GM12878 (cell line): ENCODE data around the gene SPATA25. TPM values are rescaled to one million over a fixed set of nuclear protein-coding genes. Genes with fewer than 3 reads are reported as not detected.

ENCODE experiments used
- ATAC-seq: fragments of 200-7000 bp; cut with Tn5 transposase; 3 replicates; pipeline ENCODE4 v1.9.1; 2020; ENCODE audit warnings: mild to moderate bottlenecking, moderate library complexity
- BruUV-seq: library from RNA; stranded (reverse); fragments of 400-500 nt; replicated peaks from 2 replicates; lab custom pipeline; 2021; lab: Mats Ljungman, UMichigan
- CTCF ChIA-PET: fragments of 300-600 bp; sonication (Branson Sonifier 250); formaldehyde crosslinking; extraction: SDS; loops from one replicate; lab custom pipeline; 2021; ENCODE audit warnings: inconsistent platforms; lab: Yijun Ruan, JAX
- POLR2A ChIA-PET: fragments of 350-600 bp; formaldehyde crosslinking; extraction: SDS; loops from one replicate; lab custom pipeline; 2021; ENCODE audit warnings: inconsistent platforms; lab: Charles Lee
- RAD21 ChIA-PET: fragments of 300-600 bp; sonication (Branson Sonifier 250); formaldehyde crosslinking; loops from one replicate; lab custom pipeline; 2023; ENCODE audit warnings: antibody characterized with exemption; ENCODE audit not compliant: unreplicated experiment; lab: Charles Lee
- SMC1A ChIA-PET: fragments of 300-600 bp; sonication (Branson Sonifier 250); formaldehyde crosslinking; loops from one replicate; lab custom pipeline; 2023; ENCODE audit not compliant: unreplicated experiment, uncharacterized antibody; lab: Charles Lee
- DNase-seq: peaks from one replicate; pipeline ENCODE4 v3.0.0-alpha.2; 2011; ENCODE audit warnings: low read depth, low spot score
- FAIRE-seq: peaks from 3 replicates; lab custom pipeline; 2011; peaks lifted over from hg19 to GRCh38; lab: Jason Lieb, UNC
- H2AFZ ChIP-seq: 2 replicates; pipeline ENCODE4 v1.6.0; 2011; ENCODE audit warnings: low read depth, low read length, control low read depth; ENCODE audit not compliant: control insufficient read depth
- H3K27ac ChIP-seq: 2 replicates; pipeline ENCODE4 v1.5.1; 2011; ENCODE audit warnings: control low read depth; ENCODE audit not compliant: control insufficient read depth, insufficient read depth
- H3K27me3 ChIP-seq, 2 experiments: replicated peaks in 1 of 2; 2 replicates each; pipeline versions ENCODE4 v1.6.0 to v1.6.1; 2011; ENCODE audit warnings: low read length in 1 of 2; ENCODE audit not compliant: control insufficient read depth in 2 of 2, insufficient read depth in 2 of 2
- H3K36me3 ChIP-seq, 2 experiments: 2 replicates each; pipeline ENCODE4 v1.5.1; 2011; ENCODE audit warnings: low read length in 1 of 2; ENCODE audit not compliant: control insufficient read depth in 2 of 2, insufficient read depth in 2 of 2
- H3K4me1 ChIP-seq: 2 replicates; pipeline ENCODE4 v1.6.1; 2011; ENCODE audit warnings: mild to moderate bottlenecking, low read length, moderate library complexity, mixed read lengths; ENCODE audit not compliant: control insufficient read depth, insufficient read depth
- H3K4me2 ChIP-seq: 2 replicates; pipeline ENCODE4 v1.6.0; 2011; ENCODE audit warnings: control low read depth; ENCODE audit not compliant: control insufficient read depth, insufficient read depth
- H3K4me3 ChIP-seq: fragments of 200-600 bp; sonication (generic); 2 replicates; pipeline ENCODE4 v1.5.1; 2016
- H3K79me2 ChIP-seq: 2 replicates; pipeline ENCODE4 v1.6.0; 2011; ENCODE audit warnings: low read length; ENCODE audit not compliant: control insufficient read depth, insufficient read depth
- H3K9ac ChIP-seq: 2 replicates; pipeline ENCODE4 v1.8.0; 2011; ENCODE audit warnings: low read length, control low read depth, mixed read lengths; ENCODE audit not compliant: control insufficient read depth, insufficient read depth
- H3K9me3 ChIP-seq: replicated peaks from 3 replicates; pipeline ENCODE4 v1.5.1; 2011; ENCODE audit warnings: mild to moderate bottlenecking, low read length; ENCODE audit not compliant: control insufficient read depth, insufficient read depth
- H4K20me1 ChIP-seq: 2 replicates; pipeline ENCODE4 v1.6.0; 2011; ENCODE audit not compliant: control insufficient read depth, insufficient read depth
- BCLAF1 ChIP-seq: fragments of 450-650 bp; IDR thresholded peaks from 2 replicates; pipeline ENCODE4 v1.6.1; 2017; ENCODE audit warnings: antibody characterized with exemption, mild to moderate bottlenecking, moderate library complexity
- DPF2 ChIP-seq: fragments of 450-650 bp; IDR thresholded peaks from 2 replicates; pipeline ENCODE4 v1.6.1; 2017; ENCODE audit warnings: mild to moderate bottlenecking
- ETV6 ChIP-seq, 2 experiments: fragments of 450-650 bp in 1 of 2; IDR thresholded peaks in 1 of 2; conservative IDR thresholded peaks in 1 of 2; 2 replicates each; pipeline ENCODE4 v1.6.1; 2014; ENCODE audit warnings: antibody characterized with exemption in 1 of 2, borderline replicate concordance in 1 of 2, low read depth in 1 of 2, mild to moderate bottlenecking in 1 of 2, moderate library complexity in 1 of 2
- HDGF ChIP-seq: fragments of 450-650 bp; IDR thresholded peaks from 2 replicates; pipeline ENCODE4 v1.6.1; 2016; ENCODE audit warnings: antibody characterized with exemption
- IKZF1 ChIP-seq: fragments of 450-650 bp; conservative IDR thresholded peaks from 2 replicates; pipeline ENCODE4 v1.6.1; 2017; ENCODE audit warnings: antibody characterized with exemption, mild to moderate bottlenecking
- KLF5 ChIP-seq: fragments of 450-650 bp; IDR thresholded peaks from 2 replicates; pipeline ENCODE4 v1.6.1; 2014; ENCODE audit warnings: mild to moderate bottlenecking; ENCODE audit not compliant: partially characterized antibody
- LARP7 ChIP-seq: fragments of 450-650 bp; IDR thresholded peaks from 2 replicates; pipeline ENCODE4 v1.6.1; 2017; ENCODE audit warnings: mild to moderate bottlenecking
- MYC ChIP-seq: IDR thresholded peaks from 2 replicates; pipeline ENCODE4 v1.6.1; 2011; ENCODE audit warnings: mild to moderate bottlenecking, low read length, moderate library complexity, inconsistent platforms; ENCODE audit not compliant: insufficient read depth, insufficient replicate concordance, insufficient read length, severe bottlenecking
- NFIC ChIP-seq: IDR thresholded peaks from 2 replicates; pipeline ENCODE4 v1.6.1; 2012; ENCODE audit warnings: low read depth, mild to moderate bottlenecking, inconsistent platforms, low read length, moderate library complexity
- NFXL1 ChIP-seq: fragments of 450-650 bp; IDR thresholded peaks from 2 replicates; pipeline ENCODE4 v1.6.1; 2017; ENCODE audit warnings: antibody characterized with exemption, mild to moderate bottlenecking, borderline replicate concordance
- NR2C1 ChIP-seq: fragments of 450-650 bp; IDR thresholded peaks from 2 replicates; pipeline ENCODE4 v1.6.1; 2017; ENCODE audit warnings: antibody characterized with exemption, mild to moderate bottlenecking, moderate library complexity
- RAD21 ChIP-seq: IDR thresholded peaks from 2 replicates; pipeline ENCODE4 v1.6.1; 2011; ENCODE audit warnings: mild to moderate bottlenecking, low read depth, low read length, moderate library complexity; ENCODE audit not compliant: insufficient read depth
- SIX5 ChIP-seq: IDR thresholded peaks from 2 replicates; pipeline ENCODE4 v1.6.1; 2011; ENCODE audit warnings: mild to moderate bottlenecking, low read depth, low read length, moderate library complexity; ENCODE audit not compliant: severe bottlenecking
- SPI1 ChIP-seq: IDR thresholded peaks from 2 replicates; pipeline ENCODE4 v1.6.1; 2011; ENCODE audit warnings: low read depth, mild to moderate bottlenecking, low read length, moderate library complexity, borderline replicate concordance; ENCODE audit not compliant: insufficient read depth
- WGBS: methylation state at CpG from one replicate; pipeline ENCODE4 v1.1.6; 2016; ENCODE audit warnings: low lambda C conversion rate; ENCODE audit not compliant: insufficient replicate concordance, insufficient coverage; ENCODE audit errors: missing lambda C conversion rate; 5-methylcytosine and 5-hydroxymethylcytosine counted together
- in situ Hi-C: fragments of 300-500 bp; cut with MboI; formaldehyde crosslinking; loops from 9 replicates; pipeline ENCODE4 v1.14.3; 2018; ENCODE audit warnings: mixed read lengths
- intact Hi-C: fragments of 100-400 bp; cut with micrococcal nuclease; formaldehyde crosslinking; loops from one replicate; pipeline ENCODE4 v1.14.2; 2022; ENCODE audit not compliant: unreplicated experiment
- polyA plus RNA-seq, 11 experiments: library from polyadenylated mRNA; depleted of rRNA in 4 of 11; unstranded in 6 of 11; stranded (reverse) in 5 of 11; fragments of >200 nt; fragmentation: Nextera tagmentation in 4 of 11; fragmentation: Illumina TruSeq in 1 of 11; extraction: Ambion mirVana in 4 of 11; extraction: Trizol in 1 of 11; gene quantifications; 1 replicate in 1 of 11; 2 replicates in 10 of 11; pipeline versions ENCODE4 v1.2.1 to v1.2.3, GENCODE V29; 2011 to 2016; ENCODE audit warnings: inconsistent platforms in 2 of 11, missing spikeins in 2 of 11, low read depth in 1 of 11
- total RNA-seq, 4 experiments: library from RNA; depleted of rRNA in 3 of 4; stranded (reverse); fragments of >200 nt in 3 of 4; fragmentation: Illumina TruSeq in 1 of 4; extraction: Trizol in 1 of 4; gene quantifications; 2 replicates each; pipeline versions ENCODE4 v1.2.1 to v1.2.3, GENCODE V29; 2013 to 2021

The SPATA25 gene
- total and polyA plus RNA-seq, 10 of the 15 experiments (the other 5 are each of a cell fraction or from before 2014, with no cell fraction given) = 0.28 to 2.9 (median 1.3) TPM; not detected in 3

GRCh38 chr20:45840700-45841198 lies 46.7 kb downstream of the SPATA25 start:
- no TSS peak for BruUV-seq

More at GRCh38 chr20:45840700-45841198, 46.7 kb downstream of the SPATA25 start:
- FAIRE-seq = no peak
- H3K9ac ChIP-seq = no peak overlapping the region
- ChIA-PET CTCF (interaction anchor here (1.0 to 3.8 kb wide), 7 partner anchors 16 to 182 kb away, joined by 3 to 18 read pairs (median 8); partner anchors contain the start of genes ACOT8 and ZSWIM3), RAD21 (no interaction called here)
- no peaks in the 10 kb centered on the region for H4K20me1 ChIP-seq
- H3K27me3 ChIP-seq = no peaks in the 10 kb centered on the region
- in situ Hi-C loops = no loop called here
- peaks cover 14% of the 10 kb centered on the region for H3K4me1 ChIP-seq
- no peak for ATAC-seq
- H3K79me2 ChIP-seq = no peaks in the 10 kb centered on the region
- TF ChIP-seq RAD21 (no peak), ETV6 (conservative IDR thresholded peaks at IDR 0.05 in 1 of 2, IDR thresholded peaks at IDR 0.05 in 1 of 2; ENCODE audit: borderline replicate concordance in 1 of 2, low read depth in 1 of 2) (no peak), SPI1 (no peak), IKZF1 (no peak), DPF2 (no peak), SIX5 (no peak), NR2C1 (no peak), LARP7 (no peak), HDGF (no peak), KLF5 (no peak), NFXL1 (no peak), NFIC (no peak), BCLAF1 (no peak), MYC (no peak)
- TF ChIP-seq, all 136 proteins: peak for 0
- DNase-seq = no peak
- Histone ChIP-seq H3K4me3 (no peak overlapping the region), H3K36me3 (peaks cover 5 to 12% of the 10 kb centered on the region in 2 experiments), H3K9me3 (no peaks in the 10 kb centered on the region), H2AFZ (no peak overlapping the region), H3K4me2 (no peak overlapping the region), H3K27ac (no peak overlapping the region)
- ChIA-PET SMC1A (interaction anchor here (0.9 to 2.0 kb wide), 3 partner anchors 9 to 42 kb away, joined by 3 to 4 read pairs (median 4); no protein-coding TSS in a partner anchor), POLR2A (interaction anchor here (1.1 to 2.3 kb wide), 6 partner anchors 10 to 120 kb away, joined by 3 to 10 read pairs (median 5); partner anchors contain the start of genes CTSA, NEURL2 and UBE2C)
- 94% methylated on average over 22 of the region's 25 CpGs for WGBS
- intact Hi-C loops = no loop called here
